Measurements from ENCODE around the gene LUC7L.

DNA sequence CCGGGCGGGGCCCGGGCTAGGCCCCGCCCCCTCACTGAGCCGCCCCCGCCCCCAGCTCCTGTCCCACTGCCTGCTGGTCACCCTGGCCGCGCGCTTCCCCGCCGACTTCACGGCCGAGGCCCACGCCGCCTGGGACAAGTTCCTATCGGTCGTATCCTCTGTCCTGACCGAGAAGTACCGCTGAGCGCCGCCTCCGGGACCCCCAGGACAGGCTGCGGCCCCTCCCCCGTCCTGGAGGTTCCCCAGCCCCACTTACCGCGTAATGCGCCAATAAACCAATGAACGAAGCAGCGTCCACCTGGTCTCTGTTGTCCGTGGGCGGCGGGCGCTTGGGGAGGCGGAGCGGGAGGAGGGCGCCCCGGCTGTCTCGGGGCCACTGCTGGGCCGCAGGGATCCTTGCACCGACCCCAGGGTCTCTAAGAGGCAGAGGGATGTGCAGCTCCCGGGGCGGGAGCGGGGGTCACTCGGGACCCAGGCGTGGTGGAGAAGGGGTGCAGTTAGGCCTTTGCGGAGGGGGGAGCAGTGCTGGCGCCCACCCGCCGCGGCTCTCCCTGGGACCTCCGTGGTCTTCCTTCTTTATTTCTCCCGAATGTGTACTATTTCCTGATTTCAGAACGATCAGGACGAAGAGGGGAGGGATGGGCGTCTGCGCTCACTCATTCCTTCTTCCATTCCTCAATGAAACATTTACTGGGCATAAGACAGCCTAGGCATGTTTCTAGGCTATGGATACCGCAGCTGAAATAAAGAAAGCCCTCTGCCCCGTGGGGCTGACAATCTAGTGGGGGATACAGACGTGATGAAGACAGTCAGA lies 74.8 kb downstream of the LUC7L start:
- TF ChIP-seq EP300 (IDR thresholded peaks at IDR 0.05) (no peak), POLR2AphosphoS5 (IDR thresholded peaks at IDR 0.05) (no peak), POLR2A (IDR thresholded peaks at IDR 0.05) (no peak)
- TF ChIP-seq, protein P1, sequence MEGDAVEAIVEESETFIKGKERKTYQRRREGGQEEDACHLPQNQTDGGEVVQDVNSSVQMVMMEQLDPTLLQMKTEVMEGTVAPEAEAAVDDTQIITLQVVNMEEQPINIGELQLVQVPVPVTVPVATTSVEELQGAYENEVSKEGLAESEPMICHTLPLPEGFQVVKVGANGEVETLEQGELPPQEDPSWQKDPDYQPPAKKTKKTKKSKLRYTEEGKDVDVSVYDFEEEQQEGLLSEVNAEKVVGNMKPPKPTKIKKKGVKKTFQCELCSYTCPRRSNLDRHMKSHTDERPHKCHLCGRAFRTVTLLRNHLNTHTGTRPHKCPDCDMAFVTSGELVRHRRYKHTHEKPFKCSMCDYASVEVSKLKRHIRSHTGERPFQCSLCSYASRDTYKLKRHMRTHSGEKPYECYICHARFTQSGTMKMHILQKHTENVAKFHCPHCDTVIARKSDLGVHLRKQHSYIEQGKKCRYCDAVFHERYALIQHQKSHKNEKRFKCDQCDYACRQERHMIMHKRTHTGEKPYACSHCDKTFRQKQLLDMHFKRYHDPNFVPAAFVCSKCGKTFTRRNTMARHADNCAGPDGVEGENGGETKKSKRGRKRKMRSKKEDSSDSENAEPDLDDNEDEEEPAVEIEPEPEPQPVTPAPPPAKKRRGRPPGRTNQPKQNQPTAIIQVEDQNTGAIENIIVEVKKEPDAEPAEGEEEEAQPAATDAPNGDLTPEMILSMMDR (IDR thresholded peaks at IDR 0.05): no peak
